Nephron progenitor cell (in vitro differentiated cells): ENCODE data around the gene RAC2.

Experiments
- DNase-seq: peaks from one replicate; pipeline ENCODE4 v3.0.0; 2021
- H3K27ac Mint-ChIP-seq: 2 replicates; pipeline ENCODE4 v1.8.0; 2021; ENCODE audit warnings: mild to moderate bottlenecking, moderate library complexity, mixed read lengths
- H3K27me3 Mint-ChIP-seq: 2 replicates; pipeline ENCODE4 v1.8.0; 2021; ENCODE audit warnings: mild to moderate bottlenecking, low read depth, mixed read lengths; ENCODE audit not compliant: poor library complexity
- H3K36me3 Mint-ChIP-seq: 2 replicates; pipeline ENCODE4 v1.8.0; 2021; ENCODE audit warnings: low read depth, mixed read lengths
- H3K4me1 Mint-ChIP-seq: 2 replicates; pipeline ENCODE4 v1.8.0; 2021; ENCODE audit warnings: mixed read lengths
- H3K4me3 Mint-ChIP-seq: 2 replicates; pipeline ENCODE4 v1.8.0; 2021; ENCODE audit warnings: mild to moderate bottlenecking, moderate library complexity, mixed read lengths
- H3K9me3 Mint-ChIP-seq: 2 replicates; pipeline ENCODE4 v1.8.0; 2021; ENCODE audit warnings: mild to moderate bottlenecking, moderate library complexity, mixed read lengths
- CTCF ChIP-seq: fragments of 200-600 bp; sonication (generic); IDR thresholded peaks from 2 replicates; pipeline ENCODE4 v1.5.0; 2021; ENCODE audit warnings: antibody characterized with exemption

RAC2 gene

DNA sequence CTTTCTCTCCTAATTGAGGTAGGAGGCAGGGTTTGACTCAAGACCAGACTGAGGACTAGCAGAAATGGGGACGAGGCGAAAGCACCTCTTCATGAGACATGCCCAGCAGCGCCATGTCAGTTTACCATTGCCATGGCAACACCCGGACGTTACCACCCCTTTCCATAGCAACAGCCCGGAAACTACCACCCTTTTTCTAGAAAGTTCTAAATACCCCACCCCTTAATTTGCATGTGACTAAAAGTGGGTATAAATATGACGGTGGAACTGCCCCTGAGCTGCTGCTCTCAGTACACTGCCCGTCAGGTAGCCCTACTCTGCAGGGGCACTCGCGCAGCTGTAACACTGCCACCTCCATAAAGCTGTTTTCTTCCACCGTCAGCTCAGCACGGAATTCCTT is 5.9 kb upstream of the RAC2 start:
- Mint-ChIP-seq H3K4me3 (no peak overlapping the region), H3K27ac (no peak overlapping the region), H3K27me3 (peaks cover 26% of the 10 kb centered on the region), H3K4me1 (peaks cover 5% of the 10 kb centered on the region), H3K9me3 (no peaks in the 10 kb centered on the region), H3K36me3 (no peaks in the 10 kb centered on the region)
- no peak for TF ChIP-seq CTCF
- DNase-seq = no peak

DNA sequence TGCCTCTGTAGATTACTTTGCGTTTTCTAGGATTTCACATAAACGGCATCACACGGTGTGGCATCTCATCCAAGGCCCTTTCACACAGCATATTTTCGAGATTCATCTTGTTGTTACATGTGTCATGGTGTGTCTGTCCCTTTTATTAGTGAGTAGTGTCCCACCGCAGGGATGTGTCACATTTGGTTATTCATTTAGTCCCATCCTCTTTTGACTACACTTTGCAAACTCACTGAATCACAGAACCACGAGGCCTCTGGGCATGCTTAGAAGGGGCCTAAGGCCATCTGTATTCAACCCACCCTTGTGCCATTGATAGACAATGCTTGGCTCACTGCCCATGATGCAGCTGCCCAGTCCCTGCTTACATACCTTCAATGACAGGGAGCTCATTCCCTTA is 4.2 kb upstream of the RAC2 start:
- Mint-ChIP-seq H3K4me3 (no peak overlapping the region), H3K4me1 (peaks cover 13% of the 10 kb centered on the region), H3K27ac (no peak overlapping the region), H3K9me3 (no peaks in the 10 kb centered on the region), H3K36me3 (no peaks in the 10 kb centered on the region), H3K27me3 (peaks cover 20% of the 10 kb centered on the region)
- TF ChIP-seq CTCF = no peak
- DNase-seq = no peak

DNA sequence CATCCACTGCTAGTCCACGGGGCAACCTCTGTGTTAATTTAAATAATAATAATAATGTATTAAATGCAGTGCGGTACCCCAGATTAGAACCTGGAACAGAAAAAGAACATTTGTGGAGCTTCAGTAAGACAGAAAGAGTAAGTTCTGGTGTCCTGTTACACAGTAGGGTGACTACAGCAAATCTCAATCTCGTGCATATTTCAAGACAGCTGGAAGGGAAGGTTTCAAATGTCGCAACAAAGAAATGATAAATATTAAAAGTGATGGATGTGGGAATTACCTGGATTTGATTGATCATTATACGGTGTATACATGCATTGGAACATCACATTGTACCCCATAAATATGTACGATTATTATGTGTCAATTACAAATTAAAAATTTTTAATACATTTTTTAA is 1.7 kb upstream of the RAC2 start:
- Mint-ChIP-seq H3K9me3 (no peaks in the 10 kb centered on the region), H3K36me3 (no peaks in the 10 kb centered on the region), H3K4me3 (no peak overlapping the region), H3K27me3 (peaks cover 11% of the 10 kb centered on the region), H3K4me1 (peaks cover 26% of the 10 kb centered on the region), H3K27ac (no peak overlapping the region)
- DNase-seq = no peak
- TF ChIP-seq CTCF = no peak

- Mint-ChIP-seq H3K4me3 (no peak overlapping the region), H3K27me3 (peaks cover 11% of the 10 kb centered on the region), H3K4me1 (peaks cover 32% of the 10 kb centered on the region), H3K36me3 (no peaks in the 10 kb centered on the region), H3K27ac (no peak overlapping the region), H3K9me3 (no peaks in the 10 kb centered on the region)
- TF ChIP-seq CTCF = no peak
- no peak for DNase-seq
These were observed 1.1 kb upstream of the RAC2 start for GRCh38 chr22:37244922-37245722.

DNA sequence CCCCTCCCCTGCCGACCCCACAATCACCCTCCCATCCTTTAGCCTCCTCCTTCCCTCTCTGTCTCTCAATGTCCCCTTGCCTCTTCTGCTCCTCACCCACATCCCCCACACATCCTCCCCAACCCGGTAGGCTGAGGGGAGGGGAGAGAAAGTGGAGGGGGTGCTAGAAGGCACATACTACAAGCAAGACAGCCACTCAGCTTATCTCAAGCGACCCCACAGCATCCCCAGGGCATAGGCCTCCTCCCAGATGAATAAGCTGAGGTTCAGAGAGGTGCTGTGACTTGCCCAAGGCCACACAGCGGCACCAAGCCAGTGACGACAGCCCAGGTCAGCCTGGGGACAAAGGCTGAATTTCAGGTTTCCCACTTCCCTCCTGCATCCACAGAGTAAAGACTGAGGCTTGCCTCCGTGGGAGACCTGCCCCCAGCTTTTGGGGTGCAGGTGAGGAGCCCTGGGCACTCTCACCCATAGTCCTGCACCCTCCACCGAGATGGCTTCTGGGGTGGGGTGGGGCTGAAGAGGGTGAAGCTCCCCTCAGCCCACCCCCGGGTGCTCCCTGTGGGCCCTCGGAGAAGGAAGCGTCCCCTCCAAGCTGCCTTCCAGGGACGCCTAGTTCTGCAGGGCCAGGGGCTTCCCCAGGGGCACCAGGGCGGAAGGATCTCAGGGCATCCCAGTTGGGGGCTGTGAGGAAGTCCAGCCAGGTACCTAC is 511 bp downstream of the RAC2 start:
- H3K4me1 Mint-ChIP-seq = peaks cover 33% of the 10 kb centered on the region
- peak overlapping the region; percentile 68 for H3K4me3 Mint-ChIP-seq
- DNase-seq = no peak
- H3K36me3 Mint-ChIP-seq = no peaks in the 10 kb centered on the region
- H3K27me3 Mint-ChIP-seq = peaks cover 8% of the 10 kb centered on the region
- H3K27ac Mint-ChIP-seq = no peak overlapping the region
- no peak for TF ChIP-seq CTCF
- no peaks in the 10 kb centered on the region for H3K9me3 Mint-ChIP-seq
